GM19467 (cell line): ENCODE measurements around the gene ZHX3.
"Not testable (repeated sequence)": the region's sequence is repeated elsewhere in the genome, so short reads cannot be mapped to it uniquely, and the experiment has no call there.

Experiments used
- ATAC-seq: cut with Tn5 transposase; IDR thresholded peaks from one replicate; pipeline ENCODE4 v1.9.1; 2021; ENCODE audit warnings: mild to moderate bottlenecking, moderate library complexity; ENCODE audit not compliant: unreplicated experiment

The ZHX3 gene

DNA sequence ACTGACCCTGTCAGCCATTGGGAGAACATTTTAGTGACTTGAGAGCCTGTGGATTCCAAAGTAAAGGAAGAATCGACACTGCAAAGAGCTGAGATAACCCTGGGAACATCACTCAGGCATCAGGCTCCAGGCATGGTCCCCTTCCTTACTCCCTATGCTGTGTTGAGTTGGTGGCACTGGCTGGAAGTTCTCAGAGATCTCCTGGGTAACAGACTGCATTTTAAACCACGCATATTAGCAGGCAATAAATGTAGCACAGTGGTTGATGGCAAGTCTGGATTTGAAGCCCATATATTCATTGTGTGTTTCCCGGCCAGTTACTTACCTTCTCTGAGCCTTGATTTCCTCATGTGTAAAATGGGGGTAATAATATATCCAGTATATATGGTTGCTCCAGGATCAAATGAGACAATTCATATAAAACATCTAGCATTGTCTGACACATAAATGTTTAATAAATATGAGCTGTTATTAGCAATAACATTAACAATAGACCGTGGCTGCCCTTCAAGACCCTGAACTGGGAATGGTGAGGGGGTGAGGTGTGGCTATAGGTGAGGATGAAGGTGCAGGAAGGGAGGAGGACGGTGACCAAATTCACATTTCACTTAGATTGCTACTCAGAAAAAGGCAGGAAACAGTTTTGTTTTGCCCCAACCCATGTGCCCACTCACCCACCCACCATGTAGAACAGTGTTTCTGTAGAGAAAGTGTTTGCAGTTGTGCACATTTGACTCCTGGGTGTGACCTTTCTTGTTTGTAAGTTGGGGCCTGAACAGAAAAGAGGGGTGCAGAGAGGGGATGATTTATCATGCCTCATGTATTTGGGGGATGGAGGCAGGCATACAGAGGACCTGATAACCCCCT, 178.1 kb downstream of the ZHX3 start:
- no peak for ATAC-seq

DNA sequence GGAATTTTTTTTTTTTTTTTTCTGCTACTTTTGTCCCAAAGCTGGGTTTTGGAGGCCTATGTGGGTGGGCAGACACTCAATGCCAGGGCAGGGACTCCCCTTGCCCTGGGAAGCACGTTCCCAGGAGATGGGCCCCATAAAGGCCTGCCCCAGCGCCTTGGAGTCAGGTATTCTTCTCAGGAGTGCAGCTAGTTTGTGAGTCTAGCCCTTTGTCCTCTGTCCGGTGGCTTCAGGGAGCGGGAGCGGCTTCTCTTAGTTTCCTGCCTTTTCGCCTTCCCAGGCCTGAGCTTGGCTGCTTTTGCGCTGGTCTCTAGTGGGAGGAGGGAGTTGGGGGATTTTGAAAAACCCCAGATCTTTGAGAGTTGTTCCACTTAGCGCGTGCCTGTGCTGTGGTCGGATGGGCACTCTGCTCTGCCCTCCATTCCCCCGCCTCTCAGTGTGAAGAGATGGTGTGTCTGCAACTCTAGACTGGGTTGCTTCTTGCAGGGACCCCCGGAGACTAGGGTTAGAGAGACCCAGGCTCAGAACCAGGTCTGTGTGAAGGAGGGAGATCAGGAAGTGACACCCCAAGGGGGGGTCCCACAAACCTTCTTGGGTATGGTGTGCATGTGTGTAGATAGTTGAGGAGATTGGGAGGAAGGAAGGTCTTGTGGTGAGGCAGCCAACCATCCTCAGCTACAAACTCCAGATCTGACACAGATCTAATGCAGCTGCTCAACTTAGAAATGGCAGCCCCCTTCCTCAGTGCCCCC, 178.9 kb downstream of the ZHX3 start:
- ATAC-seq: no peak

DNA sequence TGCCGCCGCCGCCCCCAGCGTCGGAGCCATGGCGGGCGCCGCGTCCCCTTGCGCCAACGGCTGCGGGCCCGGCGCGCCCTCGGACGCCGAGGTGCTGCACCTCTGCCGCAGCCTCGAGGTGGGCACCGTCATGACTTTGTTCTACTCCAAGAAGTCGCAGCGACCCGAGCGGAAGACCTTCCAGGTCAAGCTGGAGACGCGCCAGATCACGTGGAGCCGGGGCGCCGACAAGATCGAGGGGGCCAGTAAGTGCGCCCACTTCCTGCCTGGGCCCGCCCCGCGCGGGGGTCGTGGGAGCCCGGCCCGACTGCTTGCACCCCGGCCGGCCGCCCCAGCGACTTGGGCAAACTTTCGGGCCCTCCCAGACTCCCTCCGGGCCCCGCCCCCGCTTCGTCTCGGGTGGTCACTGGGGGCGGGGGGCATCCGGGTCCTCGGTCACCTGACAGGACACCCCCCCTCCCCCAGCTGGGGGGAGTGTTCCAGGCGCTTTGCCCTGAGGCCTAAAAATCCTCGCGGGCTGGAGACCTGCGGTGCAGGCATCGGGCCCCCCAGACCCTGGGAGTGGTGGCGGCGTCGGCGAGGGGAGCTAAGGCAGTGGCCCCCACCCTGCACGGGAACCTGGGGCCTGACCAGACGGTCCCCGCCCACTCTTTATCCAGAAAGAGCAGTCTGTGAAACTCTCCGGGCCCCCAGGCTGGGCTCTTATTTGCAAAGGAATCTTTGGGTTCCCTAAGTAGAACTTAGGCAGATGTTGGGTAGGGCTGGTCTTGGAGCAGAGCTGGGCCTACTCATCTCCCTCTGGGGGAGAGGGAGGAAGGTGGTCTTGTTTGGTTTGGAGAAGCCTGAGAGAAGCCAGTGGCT, 179.7 kb downstream of the ZHX3 start:
- ATAC-seq: peak; percentile 13

DNA sequence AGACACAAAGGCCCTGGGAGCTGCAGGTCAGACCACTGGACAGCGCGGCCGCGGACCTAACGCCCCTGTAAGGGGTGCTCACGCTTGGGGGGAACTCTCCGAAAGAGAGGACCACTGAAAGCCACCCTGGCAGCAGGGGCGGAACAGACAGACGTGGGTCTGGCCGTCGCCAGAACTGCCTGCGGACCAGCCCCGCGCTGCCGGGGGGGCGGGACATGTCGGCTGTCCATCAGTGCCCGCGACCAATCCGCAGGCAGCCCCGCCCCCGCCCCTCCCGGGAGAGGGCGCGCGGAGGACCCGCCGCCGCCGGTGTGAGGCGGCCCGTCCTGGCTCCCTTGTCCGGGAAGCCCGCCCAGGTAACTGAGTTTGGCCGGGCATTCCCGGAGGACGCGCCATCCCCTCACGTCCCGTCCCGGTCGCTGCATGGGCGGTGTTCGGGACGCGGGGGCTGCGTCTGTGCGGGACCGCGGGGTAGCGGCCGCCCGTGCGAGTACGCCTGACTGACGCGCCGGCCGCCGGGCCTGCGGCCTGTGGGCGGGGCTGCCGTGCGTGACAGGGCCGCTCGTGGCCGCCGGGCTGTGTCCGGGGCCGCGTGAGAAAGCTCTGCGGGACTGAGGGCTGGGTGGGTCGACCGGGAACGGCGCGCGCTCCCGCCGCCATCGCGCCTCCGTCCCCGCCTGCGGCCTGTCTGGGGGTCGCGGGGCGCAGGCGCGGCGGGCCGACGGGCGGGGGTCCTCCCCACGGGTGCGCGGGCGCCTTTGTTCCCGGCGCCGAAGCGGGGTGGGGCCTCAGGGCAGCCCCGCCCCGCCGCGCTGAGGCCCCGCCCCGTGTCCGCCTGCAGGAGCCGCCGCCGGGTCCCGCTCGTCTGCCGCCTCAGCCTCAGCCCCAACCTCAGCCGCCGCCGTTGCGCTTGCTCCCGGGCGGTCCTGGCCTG, 180.6 kb downstream of the ZHX3 start, which contains the start of gene PLCG1:
PLCG1 (plus strand) TSS at position 864 of the 934 bp plus-strand sequence. CDS start 99 bp downstream, outside the sequence.
- ATAC-seq: peak; percentile 49

DNA sequence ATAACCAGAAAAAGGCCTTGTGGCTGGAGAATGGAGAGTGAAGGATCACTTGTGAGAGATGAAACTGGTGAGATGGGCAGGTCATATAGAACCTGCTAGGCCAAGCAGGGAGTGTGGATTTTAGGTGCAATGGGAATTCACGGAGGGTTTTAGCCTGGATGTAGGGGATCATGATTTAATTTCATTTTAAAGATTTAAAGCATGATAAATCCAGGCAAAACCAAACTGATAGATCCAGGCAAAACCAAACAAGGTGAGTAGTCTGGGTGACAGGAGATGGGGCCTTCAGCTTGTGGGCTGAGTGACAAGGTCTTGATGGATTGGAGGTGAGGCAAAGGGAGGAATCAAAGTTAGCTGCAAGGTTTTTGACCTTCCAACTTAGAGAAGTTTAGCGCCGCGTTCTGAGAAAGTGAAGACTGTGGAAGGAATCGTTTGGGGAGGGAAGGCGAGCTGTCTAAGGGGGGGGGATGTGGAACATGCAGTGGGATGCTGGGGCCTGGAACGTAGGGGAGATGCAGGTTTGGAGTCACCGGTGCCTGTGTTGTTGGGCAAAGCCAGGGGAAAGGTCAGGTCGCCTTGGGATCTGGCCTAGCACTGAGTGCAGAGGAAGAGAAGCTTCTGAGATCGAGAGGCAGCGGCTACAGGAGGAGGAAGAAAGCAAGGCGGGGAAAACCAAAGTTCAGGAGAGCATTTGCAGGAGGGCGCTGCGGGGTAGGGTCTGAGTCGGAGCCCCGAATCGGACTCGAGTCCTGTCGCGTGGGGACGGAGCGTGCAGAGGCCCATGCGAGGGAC, 181.4 kb downstream of the ZHX3 start:
- ATAC-seq: no peak

DNA sequence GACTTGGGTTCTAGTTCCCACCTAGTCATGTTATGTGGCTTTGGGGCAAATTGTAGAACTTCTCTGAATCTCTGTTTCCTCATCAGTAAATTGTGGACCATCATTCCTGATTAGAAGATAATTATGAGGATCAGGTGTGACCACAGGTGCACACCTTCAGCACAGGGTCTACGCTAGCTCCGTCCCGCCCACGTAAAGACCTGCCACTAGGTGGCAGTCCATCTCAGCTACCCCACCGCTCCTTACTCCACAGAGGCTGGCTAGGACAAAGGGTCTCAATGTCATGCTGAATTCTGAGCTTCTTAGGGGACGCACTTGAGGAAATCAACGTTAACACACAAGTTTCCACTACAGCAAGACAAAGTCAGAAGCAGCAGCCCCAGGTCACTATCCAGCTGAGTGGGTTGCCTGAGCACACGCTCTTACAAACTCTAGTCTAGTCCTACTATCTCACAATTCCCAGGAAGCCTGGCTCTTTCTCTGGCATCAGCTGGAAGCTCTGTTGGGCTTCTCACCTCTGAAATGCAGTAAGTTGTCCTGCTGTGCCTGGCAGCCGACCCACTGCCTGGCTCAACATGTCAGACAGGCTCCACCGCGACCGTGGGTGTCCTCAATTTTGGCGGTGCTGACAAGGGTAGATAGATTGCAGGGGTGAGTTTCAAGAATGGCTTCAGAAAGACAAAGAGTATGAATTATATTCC, 182.2 kb downstream of the ZHX3 start:
- no peak for ATAC-seq

DNA sequence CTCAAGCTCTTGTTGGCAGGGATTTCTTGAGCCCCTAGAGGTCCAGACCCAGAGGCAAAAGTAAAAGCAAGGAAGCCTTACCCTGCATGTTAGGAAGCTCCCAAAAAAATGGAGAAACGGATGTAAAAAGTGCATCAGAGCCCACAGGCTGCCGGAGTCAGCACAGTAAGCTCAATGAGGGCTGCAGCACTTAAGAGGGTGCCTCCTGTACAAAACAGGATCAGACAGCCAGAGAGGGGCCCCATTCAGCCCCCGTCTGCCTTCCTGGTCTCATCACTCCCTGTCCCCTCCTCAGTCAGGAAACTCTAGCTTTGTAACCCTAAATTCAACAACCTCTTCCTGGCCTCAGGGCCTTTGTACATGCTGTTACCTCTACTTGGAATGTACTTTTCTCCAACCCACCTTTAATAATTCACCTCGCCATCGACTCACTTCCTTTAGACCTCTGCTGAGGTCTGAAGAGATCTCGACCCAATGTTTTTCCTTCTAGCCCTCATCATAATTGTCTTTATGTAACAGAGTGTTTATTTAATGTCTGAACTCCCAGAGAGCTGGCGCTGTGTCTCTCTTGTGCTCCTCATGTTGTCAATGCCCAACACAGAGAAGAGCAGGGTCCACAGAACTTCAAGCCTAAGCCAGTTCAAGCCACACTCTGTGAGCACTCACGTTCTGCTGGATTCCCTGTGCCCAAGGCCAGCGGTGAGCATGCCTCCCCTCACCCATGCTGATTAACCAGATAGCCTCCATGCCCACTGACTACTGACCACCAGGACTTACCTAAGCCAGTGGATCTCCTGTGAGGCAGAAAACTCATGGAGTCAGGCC, 183.0 kb downstream of the ZHX3 start:
- no peak for ATAC-seq

DNA sequence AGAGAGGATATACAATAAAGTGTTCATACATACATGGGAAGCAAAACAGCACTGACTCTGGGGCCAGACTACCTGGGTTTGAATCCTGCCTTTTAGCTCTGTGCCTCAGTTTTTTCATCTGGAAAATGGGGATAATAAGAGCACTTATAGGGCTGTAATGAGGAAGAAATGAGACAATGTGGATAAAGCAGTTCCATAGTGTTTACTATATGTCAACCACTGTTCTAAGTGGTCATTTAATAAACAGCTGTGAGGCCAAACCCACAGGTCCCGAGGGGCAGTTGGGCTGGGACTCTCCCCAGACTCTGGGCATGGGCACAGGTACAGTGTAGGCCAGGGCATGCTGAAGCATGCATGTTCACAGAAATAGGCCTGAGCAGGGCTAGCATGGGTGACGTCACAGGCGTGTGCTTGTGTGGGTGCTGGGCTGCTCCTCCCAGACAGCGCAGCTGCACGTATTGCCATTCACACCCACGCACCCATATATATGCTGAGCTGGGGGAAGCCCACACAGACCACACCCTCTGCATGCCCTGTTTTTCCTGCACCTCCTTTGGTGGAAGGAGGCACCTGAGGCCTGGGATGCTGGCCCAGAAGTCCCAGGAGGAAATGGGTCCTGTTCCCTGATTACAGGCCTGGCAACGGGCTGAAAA, 183.7 kb downstream of the ZHX3 start:
- no peak for ATAC-seq

DNA sequence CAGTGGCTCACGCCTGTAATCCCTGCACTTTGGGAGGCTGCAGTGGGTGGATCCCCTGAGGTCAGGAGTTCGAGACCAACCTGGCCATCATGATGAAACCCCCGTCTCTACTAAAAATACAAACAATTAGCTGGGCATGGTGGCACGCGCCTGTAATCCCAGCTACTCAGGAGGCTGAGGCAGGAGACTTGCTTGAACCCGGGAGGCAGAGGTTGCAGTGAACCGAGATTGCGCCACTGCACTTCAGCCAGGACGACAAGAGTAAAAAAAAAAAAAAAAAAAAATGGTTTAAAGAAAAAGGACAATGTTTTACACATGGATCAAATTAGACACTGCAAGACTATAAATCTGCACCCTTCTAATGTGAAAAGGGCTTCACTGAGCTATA, 185.1 kb downstream of the ZHX3 start:
- ATAC-seq: not testable (repeated sequence)

DNA sequence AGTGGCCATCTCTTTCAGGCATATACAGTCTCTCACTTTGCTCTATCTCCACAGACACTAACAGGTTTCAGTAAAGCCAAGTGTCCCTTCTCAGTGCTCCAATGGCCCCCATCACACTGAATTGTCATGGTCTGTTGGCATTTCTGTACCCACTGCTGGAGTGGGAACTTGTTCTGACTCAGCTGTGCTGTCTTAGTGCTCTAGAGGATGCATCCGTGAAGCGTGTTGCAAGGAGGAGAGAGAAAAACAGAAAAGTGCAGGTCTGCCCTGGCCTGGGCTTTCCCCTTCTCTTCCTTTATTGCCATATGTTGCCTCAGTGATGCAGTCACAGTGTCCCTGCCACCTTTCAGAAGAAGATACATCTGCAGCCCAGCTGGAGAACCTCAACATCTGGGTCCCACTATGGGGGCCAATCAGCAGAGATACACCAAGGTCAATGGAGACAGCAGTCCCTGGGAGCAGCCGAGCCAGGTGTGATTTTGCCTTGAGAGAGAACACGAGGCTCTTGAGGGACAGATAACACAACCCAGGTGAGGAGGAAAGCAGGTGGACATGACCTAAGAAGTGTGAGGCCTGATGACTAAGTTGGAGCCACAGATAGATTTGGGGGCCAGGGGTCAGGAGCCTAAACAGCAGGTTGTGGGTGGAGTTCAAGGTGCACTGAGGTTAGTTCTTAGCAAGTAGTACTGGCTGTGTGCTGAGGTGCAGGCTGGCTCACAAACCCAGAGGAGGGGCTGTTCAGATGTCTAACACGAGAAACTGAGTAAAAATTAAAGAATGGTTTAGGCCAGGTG, 185.7 kb downstream of the ZHX3 start:
- no peak for ATAC-seq
